GM12892 (cell line): ENCODE results near the gene PCDH15.

ENCODE experiments used
- DNase-seq: peaks from one replicate; pipeline ENCODE4 v3.0.0; 2011; ENCODE audit not compliant: insufficient read length
- FAIRE-seq: peaks from 2 replicates; lab custom pipeline; 2011; peaks lifted over from hg19 to GRCh38; lab: Jason Lieb, UNC
- POLR2A ChIP-seq: IDR thresholded peaks from 2 replicates; pipeline ENCODE4 v1.6.1; 2011; ENCODE audit warnings: low read depth, low read length, control low read depth
- POLR2AphosphoS5 ChIP-seq: IDR thresholded peaks from 2 replicates; pipeline ENCODE4 v1.6.1; 2011; ENCODE audit warnings: low read depth, low read length, control low read depth
- TAF1 ChIP-seq: IDR thresholded peaks from 2 replicates; pipeline ENCODE4 v1.6.1; 2011; ENCODE audit warnings: low read depth, mild to moderate bottlenecking, control low read depth, low read length, borderline replicate concordance

The PCDH15 gene

DNA sequence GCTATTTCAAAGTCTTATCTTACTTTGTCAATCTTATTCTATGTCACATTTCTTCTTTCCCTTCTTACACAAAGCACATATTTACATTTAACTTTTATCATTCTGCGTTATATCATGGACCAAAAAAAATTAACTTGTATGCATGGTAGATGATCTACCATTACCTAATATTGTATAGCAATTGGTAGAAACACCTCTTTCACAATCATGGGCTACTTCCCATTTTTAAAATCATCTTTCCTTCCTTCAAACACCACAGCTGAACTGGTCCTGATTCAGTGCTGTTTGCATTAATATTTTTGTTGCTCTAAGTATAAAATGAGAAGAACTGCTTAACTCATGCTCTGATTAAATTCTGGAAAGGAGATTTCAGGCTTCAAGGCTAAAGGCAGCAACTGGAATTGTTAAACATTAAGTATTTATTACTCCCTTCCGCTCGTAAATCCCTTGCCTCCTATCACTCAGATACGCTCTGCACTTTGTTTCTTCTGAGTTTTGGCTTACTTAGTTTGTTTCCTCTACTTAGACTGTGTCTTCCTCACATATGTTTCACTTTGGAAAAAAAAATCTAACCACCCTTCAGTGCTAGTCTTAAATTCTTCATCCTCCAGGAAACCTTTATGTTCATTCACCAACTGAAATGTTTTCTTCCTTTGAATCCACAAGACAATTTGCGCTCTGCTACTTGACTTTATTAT lies 901.4 kb downstream of the PCDH15 start:
- TF ChIP-seq TAF1 (no peak), POLR2A (no peak), POLR2AphosphoS5 (no peak)
- FAIRE-seq (no peak), DNase-seq (no peak)

DNA sequence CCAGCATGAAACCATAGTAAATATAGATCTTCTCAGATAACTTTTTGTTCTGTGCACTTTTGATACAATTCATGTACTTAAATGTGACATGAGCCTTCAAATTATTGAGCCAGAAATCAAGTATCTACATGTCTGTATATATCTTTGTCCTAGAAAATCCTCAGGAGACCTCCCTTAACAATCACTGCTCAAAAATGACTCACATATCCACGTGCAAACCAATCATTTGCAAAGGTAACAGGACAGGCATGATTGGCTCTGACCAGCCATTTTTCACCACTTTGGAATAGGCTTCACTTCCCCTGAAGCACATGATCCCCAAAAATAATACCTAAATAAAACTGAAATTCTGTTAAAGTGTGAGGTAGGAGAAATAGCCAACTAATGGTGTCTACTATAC lies 902.5 kb downstream of the PCDH15 start:
- DNase-seq (no peak), FAIRE-seq (no peak)
- TF ChIP-seq TAF1 (no peak), POLR2A (no peak), POLR2AphosphoS5 (no peak)

DNA sequence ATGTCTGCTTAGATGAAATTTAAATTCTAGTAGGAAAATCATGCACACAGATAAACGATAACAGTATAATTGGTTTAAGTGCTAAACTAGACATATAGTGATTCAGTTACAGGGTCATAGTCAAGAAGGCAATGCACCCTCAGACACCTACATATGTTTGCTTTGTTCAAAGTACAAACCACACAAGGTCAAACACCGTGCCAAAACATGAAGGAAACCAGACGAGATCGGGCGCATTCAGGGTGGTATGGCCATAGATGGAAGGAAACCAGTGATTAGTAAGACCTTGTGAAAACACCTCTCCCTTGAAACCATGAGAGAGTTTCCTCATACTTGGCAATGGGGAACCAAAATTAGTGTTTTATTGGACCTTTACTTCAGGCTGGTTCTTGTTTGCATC lies 906.9 kb downstream of the PCDH15 start:
- DNase-seq: no peak
- no peak for FAIRE-seq
- no peak for TF ChIP-seq POLR2AphosphoS5
- no peak for TF ChIP-seq POLR2A
- TF ChIP-seq TAF1: no peak

DNA sequence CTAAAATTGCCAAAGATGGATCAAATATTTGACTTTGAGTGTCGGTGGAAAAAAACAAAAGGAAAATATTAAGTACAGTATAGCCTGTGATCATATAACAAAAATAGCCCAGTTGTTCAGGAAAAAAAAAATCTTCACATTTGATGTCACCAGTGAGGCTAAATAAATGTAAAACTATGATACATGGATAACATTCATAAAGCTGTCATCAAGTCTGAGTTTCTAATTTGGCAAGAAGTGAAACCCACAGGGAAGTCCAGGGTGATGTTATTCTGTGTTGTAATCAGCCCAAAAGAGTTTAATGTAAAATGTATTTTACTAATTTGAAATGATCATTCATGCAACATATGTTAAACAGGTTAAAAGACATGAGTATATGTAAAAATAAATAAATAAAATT lies 908.0 kb downstream of the PCDH15 start:
- no peak for FAIRE-seq
- TF ChIP-seq POLR2AphosphoS5: no peak
- no peak for TF ChIP-seq TAF1
- no peak for TF ChIP-seq POLR2A
- DNase-seq: no peak

DNA sequence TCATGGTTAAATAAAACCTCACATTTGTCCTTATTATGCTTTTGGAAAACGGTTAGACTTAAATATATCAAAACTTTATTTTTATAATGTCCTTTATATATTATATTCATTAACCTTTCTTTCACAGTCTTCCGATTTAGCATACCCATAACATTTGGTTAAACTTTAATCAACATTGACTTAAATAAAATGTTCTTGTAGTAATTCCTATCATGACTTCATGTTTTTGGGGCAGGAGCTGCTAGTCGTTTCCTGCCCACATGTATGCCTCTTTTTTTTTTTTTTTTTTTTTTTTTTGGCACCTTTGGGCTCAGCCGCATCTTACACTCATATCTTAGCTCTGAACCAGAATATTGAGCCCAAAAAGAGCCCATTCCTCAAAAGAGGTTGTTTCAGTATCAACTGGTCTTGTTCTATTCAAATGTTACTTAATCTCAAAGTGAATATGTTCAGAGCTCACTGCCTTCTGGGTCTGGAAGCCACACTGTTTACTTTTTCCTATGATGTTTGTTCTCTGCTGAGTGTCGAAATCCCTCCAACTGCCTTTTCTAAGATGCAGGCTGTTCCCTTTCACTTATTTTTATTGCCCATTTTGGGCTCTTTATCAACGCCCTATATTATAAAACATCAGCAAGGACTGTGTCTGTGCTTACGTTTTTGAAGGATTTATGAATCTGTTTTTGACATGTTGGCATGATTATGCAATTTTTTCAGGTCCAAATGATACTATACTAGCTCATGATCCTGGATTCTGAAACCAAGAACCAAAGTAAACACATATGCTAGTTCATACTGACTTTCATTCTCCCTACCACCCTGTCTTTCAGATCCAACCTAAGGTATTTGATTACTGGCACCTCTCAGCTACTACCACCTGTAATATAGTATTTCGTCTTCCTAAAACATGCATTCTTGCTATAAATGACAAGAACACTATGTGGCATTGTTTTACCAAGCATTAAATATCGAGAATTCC lies 914.4 kb downstream of the PCDH15 start:
- FAIRE-seq: no peak

DNA sequence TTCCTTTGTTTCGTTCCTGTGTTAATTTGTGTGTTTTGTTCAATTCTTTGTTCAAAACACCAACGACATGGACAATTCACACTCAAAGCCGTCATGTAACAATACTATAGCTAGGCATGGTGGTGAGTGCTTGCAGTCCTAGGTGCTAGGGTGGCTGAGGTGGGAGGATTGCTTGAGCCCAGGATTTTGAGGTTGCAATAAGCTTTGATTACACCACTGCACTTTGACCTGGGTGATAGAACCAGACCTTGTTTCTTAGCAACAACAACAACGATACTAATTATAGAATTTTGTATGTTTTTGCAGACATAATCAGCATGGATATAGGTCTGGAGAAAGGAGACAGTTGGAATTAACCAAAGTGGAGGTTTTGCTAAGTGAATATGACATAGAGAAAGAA lies 936.2 kb downstream of the PCDH15 start:
- FAIRE-seq (no peak), DNase-seq (no peak)
- TF ChIP-seq TAF1: no peak

More for the DNA sequence above, 914.4 kb downstream of the PCDH15 start:
- no peak for DNase-seq
- TF ChIP-seq POLR2AphosphoS5: no peak
- TF ChIP-seq POLR2A: no peak
- TF ChIP-seq TAF1: no peak

DNA sequence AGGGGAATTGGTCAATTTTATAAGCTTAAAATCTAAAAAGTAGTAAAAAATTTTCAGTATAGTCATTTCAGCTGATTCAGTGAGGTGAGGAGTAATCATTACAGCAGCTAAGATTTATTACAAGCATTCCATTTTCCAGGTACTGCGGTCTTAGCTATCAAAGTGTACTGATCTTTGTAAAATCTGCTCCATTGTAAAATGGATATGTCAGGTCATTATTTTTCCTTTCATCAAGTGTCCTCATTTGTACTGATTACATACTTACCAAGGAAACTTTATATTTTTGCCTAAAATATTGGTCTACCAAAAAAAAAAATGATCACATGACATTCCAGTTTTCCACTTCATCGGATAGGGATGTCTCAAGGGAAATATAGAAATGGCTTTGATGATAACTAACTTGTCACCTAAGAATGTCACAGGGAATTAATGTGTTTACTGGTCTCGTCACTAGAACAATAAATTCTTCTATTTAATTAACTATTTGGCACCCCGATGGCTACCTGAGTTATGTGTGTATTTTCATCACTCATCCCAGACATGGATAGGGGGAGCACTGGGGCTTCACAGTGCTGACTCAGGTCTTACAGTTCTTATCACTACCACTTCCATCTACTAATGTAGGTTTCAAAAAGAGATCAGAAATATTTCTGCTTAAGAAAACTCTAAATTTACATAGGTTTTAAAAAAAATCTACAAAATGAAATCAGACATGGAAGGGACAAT lies 948.4 kb downstream of the PCDH15 start:
- DNase-seq (no peak), FAIRE-seq (no peak)
- TF ChIP-seq POLR2A (no peak), TAF1 (no peak)

DNA sequence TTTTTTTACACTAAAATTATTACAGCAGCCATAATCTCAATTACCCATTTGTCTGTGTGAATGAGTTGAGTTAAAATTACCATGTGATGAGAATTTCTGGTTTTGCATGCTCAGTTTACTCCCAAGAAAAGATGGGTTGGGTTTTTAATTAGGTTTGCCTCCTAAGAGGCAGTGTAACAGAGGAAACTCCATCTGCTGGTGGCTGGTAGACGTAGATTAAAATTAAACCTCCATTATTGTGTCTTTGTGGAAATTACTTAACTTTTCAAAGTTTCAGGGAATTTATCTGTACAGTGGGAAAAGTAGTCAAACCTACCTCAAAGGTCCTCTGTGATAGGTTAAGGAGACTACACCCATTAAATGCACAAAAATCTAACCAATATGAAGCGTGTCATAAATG lies 954.2 kb downstream of the PCDH15 start:
- no peak for TF ChIP-seq POLR2A
- no peak for TF ChIP-seq POLR2AphosphoS5
- no peak for TF ChIP-seq TAF1
- FAIRE-seq: no peak
- no peak for DNase-seq

DNA sequence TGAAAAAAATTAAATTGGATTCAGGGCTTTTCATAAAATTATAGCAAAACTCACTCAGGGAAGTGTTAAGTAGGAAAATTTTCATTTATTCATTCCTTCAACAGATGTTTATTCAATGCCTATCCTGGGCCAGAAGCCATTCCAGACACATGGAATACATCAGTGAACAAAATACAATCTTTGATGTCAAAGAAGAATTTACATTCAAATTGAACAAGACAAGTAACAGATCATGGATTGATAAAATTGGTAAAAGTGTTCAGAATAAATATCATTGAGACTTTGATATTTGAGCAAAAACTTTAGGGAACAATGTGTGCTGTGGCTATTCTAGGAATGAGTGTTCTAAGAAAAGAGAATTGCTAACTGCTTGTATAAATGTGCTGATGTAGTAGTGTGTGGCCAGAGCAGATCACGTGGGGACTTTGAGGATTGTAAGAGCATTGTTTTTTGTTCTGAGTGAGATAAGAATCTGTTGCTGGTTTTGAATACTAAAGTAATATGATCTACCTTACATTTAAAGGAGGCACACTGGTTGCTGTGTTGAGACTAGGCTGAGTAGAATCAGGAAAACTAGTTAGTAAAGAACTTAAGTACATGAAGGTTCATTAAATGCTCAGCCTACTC lies 957.2 kb downstream of the PCDH15 start:
- DNase-seq (no peak), FAIRE-seq (no peak)
- no peak for TF ChIP-seq POLR2A
- TF ChIP-seq TAF1: no peak
- TF ChIP-seq POLR2AphosphoS5: no peak

DNA sequence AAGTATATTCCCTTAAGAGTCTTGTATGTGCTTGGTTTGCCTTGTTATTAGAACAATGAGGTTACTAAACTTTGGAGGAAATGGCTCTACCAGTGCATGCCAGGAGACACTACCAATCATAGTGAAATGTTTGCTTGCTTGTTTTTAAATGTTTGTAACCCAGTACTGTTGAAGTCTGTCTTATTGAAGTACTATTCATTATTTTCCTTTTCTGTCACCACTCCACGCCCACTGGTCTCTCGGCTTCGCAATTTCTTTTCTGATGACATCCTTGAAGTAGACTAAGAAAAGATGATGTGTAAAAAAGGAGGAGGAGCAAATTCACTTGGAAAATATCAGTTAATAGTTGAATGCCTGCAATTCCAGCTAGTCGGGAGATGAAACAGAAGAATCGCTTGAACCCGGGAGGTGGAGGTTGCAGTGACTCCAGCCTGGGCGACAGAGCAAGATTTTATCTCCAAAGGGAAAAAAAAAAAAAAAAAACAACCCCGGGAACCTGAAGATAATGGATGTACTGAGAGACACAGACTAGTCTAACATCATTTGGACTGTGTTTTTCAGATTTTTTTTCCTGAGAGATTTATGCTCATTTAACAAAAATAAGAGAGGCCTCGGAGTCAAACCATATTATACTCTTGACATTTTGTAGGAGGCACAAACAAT lies 959.4 kb downstream of the PCDH15 start:
- TF ChIP-seq TAF1: no peak
- no peak for FAIRE-seq
- DNase-seq: no peak
